GM18870 (cell line): Measurements from ENCODE around the gene ARHGAP9.
"Not testable (repeated sequence)": the region's sequence is repeated elsewhere in the genome, so short reads cannot be mapped to it uniquely, and the experiment has no call there.

Experiments
- ATAC-seq: cut with Tn5 transposase; IDR thresholded peaks from one replicate; pipeline ENCODE4 v1.9.1; 2021; ENCODE audit warnings: moderate library complexity; ENCODE audit not compliant: unreplicated experiment

Gene ARHGAP9

DNA sequence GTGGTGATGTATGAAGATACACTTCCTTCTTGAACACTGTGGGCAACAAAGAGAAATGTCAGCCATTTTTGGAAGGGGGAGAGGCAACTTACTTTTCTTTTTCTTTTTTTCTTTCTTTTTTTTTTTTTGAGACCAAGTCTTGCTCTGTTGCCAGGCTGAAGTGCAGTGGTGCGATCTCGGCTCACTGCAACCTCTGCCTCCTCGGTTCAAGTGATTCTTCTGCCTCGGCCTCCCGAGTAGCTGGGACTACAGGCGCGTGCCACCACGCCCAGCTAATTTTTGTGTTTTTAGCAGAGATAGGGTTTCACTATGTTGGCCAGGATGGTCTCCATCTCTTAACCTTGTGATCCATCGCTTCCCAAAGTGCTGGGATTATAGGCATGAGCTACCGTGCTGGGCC, 38.1 kb upstream of the ARHGAP9 start:
- ATAC-seq = not testable (repeated sequence)

DNA sequence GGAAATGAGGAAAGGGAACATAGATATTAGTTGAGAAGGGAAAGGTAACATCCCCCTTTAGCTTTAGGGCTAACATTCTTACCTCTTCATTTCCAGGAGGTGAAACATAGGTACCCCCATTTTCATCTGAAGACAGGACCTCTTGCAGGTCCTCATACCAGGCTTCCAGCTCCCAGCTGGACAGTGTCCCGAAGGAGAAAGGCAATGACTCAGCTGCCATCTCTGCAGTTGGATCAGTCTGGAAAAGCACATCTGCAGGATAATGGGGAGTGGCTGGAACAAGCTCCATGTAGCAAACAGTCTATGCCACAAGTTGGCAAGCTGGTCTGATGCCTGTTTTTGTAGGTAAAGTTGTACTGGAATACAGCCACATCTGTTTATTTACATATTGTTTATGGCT, 37.5 kb upstream of the ARHGAP9 start:
- ATAC-seq = no peak

DNA sequence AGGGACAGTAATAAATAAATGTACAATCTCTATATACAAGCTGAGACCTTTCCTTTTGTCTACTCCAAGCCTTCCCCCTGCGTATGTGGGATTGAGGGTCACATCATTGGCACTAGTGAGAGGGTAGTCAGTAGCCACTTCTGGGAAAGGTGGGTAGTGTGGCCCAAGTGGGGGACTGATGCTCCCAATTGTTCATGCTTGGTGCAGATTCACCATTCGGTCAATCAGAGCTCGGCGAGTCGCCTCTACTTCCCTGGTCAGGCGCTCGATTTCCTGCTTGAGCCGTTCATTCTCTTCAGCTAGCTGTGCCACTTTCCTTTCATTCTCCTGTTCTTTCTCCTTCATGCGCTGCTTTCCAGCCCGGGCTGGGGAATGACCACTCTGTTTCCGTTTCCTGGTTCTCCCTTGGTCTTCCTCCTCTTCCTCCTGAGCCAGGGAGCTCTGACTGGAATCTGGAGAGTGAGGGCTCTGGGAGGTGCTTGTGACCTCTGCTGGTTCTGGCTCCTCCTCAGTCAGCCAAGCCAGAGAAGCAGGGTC, 37.0 kb upstream of the ARHGAP9 start:
- ATAC-seq = no peak

GRCh38 chr12:57515934-57516541, 36.4 kb upstream of the ARHGAP9 start:
- no peak for ATAC-seq

- ATAC-seq = no peak
Measured at GRCh38 chr12:57515408-57515933, 35.8 kb upstream of the ARHGAP9 start.

GRCh38 chr12:57514720-57515407, 35.2 kb upstream of the ARHGAP9 start:
- no peak for ATAC-seq

GRCh38 chr12:57514246-57514645, 34.6 kb upstream of the ARHGAP9 start:
- not testable (repeated sequence) for ATAC-seq

DNA sequence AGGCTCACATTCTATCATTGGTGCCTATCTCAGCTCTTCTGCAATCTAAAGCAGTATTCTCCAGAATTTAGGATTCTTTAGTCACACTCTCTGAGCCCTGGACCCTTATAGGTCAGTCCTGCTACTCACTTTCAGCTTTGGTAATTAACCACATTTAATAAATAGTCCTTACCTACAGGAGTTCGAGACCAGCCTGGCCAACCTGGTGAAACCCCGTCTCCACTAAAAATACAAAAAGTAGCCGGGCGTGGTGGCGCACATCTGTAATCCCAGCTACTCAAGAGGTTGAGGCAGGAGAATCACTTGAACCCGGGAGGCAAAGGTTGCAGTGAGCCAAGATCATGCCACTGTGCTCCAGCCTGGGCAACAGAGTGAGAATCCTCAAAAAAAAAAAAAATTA, 34.0 kb upstream of the ARHGAP9 start:
- ATAC-seq = not testable (repeated sequence)

- ATAC-seq = no peak
Measured at GRCh38 chr12:57513266-57513665, 33.6 kb upstream of the ARHGAP9 start.

GRCh38 chr12:57512665-57513064, 33.0 kb upstream of the ARHGAP9 start:
- no peak for ATAC-seq

DNA sequence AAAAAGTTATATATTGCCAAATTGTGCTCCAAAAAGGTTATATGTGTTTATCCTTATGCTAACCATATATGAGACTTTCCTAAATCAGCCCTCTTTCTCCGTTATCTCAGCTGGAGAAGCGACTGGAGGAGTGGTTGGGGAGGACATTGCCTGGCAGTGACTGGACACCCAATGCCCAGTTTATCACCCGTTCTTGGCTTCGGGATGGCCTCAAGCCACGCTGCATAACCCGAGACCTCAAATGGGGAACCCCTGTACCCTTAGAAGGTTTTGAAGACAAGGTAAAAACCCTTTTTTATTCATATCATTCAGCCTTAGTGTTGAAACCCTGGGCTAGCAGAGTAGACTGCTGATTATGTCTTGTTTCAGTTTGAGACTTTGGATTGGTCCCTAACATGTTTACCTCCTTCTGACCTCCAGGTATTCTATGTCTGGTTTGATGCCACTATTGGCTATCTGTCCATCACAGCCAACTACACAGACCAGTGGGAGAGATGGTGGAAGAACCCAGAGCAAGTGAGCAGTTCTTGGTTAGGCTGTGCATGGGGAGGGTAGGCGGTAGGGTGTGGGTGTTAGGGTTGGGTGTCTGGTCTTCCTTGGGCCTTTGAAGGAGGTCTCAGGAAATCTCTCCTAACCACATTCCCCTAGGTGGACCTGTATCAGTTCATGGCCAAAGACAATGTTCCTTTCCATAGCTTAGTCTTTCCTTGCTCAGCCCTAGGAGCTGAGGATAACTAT, 32.1 kb upstream of the ARHGAP9 start:
- no peak for ATAC-seq

DNA sequence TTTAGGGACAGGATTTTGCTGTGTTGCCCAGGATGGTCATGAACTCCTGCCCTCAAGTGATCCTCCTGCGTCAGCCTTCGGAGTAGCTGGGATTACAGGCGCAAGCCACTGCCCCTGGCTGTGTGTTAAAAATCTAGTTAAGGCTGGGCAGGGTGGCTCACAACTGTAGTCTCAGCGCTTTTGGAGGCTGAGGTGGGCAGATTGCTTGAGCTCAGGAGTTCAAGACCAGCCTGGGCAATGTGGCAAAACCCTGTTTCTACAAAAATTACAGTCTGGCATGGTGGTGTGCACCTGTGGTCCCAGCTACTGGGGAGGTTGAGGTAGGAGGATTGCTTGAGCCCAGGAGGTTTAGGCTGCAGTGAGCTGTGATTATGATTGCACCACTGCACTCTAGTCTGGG, 31.5 kb upstream of the ARHGAP9 start:
- ATAC-seq = no peak

GRCh38 chr12:57507796-57508195, 28.1 kb upstream of the ARHGAP9 start:
- ATAC-seq = not testable (repeated sequence)

- not testable (repeated sequence) for ATAC-seq
Measured at GRCh38 chr12:57506541-57506940, 26.9 kb upstream of the ARHGAP9 start.

DNA sequence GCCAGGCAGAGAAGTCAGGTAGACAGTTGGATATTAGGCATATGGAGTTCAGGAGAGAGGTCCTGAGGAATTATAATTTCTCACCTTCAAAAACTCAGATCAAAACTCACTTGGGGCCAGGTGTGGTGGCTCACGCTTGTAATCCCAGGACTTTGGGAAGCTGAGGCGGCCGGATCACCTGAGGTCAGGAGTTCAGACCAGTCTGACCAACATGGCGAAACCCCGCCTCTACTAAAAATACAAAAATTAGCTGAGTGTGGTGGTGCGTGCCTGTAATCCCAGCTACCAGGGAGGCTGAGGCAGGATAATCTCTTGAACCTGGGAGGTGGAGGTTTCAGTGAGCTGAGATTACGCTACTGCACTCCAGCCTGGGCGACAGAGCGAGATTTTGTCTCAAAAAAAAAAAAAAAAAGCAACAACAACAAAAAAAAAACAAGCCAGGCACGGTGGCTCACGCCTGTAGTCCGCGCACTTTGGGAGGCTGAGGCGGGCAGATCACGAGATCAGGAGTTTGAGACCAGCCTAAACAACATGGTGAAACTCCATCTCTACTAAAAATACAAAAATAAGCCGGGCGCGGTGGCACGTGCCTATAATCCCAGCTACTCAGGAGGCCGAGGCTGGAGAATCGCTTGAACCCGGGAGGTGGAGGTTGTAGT, 22.8 kb upstream of the ARHGAP9 start:
- not testable (repeated sequence) for ATAC-seq

DNA sequence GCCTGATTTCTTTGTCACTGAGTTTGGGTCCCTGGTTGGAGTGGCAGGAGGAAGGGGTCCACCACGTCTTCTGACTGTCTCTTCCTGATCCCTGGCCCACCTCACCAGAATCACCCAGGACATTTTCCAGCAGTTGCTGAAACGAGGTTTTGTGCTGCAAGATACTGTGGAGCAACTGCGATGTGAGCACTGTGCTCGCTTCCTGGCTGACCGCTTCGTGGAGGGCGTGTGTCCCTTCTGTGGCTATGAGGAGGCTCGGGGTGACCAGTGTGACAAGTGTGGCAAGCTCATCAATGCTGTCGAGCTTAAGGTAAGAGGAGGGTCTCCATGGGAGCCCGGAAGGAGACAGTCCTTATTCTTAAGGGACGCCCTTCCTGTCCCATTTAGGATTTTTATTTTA, 20.5 kb upstream of the ARHGAP9 start:
- no peak for ATAC-seq

GRCh38 chr12:57498571-57498970, 18.9 kb upstream of the ARHGAP9 start:
- no peak for ATAC-seq

DNA sequence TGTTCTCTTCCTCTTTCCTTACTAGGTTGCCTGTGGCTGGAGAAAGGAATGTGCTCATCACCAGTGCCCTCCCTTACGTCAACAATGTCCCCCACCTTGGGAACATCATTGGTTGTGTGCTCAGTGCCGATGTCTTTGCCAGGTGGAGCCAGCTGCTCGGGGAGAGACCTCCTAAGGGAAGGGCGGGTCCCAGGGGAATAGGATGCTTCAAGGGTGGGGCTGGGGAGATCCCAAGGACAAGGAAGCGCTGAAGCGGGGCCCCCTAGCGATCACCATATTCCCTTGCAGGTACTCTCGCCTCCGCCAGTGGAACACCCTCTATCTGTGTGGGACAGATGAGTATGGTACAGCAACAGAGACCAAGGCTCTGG, 18.5 kb upstream of the ARHGAP9 start:
- ATAC-seq = no peak

- no peak for ATAC-seq
Measured at GRCh38 chr12:57497223-57498131, 17.8 kb upstream of the ARHGAP9 start.

DNA sequence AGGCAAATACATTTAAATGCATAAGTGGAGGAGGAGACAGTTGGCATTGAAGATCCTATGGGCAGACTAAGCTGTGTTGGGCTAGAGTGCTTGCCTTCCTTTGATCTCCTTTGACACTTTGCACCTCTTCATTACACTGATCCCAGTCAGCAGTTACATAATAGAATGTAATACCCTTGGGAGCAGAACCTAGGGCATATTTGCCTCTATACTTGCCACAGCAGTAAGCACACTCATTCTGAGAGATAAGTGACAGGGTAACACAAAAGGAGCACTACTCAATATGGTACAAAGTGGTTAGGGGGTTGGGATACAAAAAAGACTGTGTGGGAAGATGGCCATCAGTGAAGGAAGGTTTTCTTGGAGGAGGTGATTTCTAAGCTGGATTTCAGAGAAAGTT, 17.2 kb upstream of the ARHGAP9 start:
- no peak for ATAC-seq
